ENCODE results near the gene GRK1.

GRK1 gene

GRCh38 chr13:113774177-113775107, 107.4 kb downstream of the GRK1 start:
- in situ Hi-C loops (cut with HindIII; ENCODE audit: low sequenced_read_pairs): no loop called here
- no peak overlapping the region for H3K4me3 ChIP-seq (ENCODE audit: low read depth, low read length)
- no peak for DNase-seq (ENCODE audit: low read depth)
- no peak for TF ChIP-seq CTCF (IDR thresholded peaks at IDR 0.05; ENCODE audit: low read depth, low read length, missing control alignments)

GRCh38 chr13:113775451-113776145, 108.6 kb downstream of the GRK1 start:
- in situ Hi-C loops (cut with HindIII; ENCODE audit: low sequenced_read_pairs): no loop called here
- H3K4me3 ChIP-seq (ENCODE audit: low read depth, low read length): no peak overlapping the region
- no peak for TF ChIP-seq CTCF (IDR thresholded peaks at IDR 0.05; ENCODE audit: low read depth, low read length, missing control alignments)
- DNase-seq (ENCODE audit: low read depth): no peak

GRCh38 chr13:113776231-113777125, 109.5 kb downstream of the GRK1 start:
- no peak overlapping the region for H3K4me3 ChIP-seq (ENCODE audit: low read depth, low read length)
- no peak for TF ChIP-seq CTCF (IDR thresholded peaks at IDR 0.05; ENCODE audit: low read depth, low read length, missing control alignments)
- in situ Hi-C loops (cut with HindIII; ENCODE audit: low sequenced_read_pairs): no loop called here
- no peak for DNase-seq (ENCODE audit: low read depth)

- H3K4me3 ChIP-seq (ENCODE audit: low read depth, low read length): no peak overlapping the region
- DNase-seq (ENCODE audit: low read depth): no peak
- in situ Hi-C loops (cut with HindIII; ENCODE audit: low sequenced_read_pairs): no loop called here
- no peak for TF ChIP-seq CTCF (IDR thresholded peaks at IDR 0.05; ENCODE audit: low read depth, low read length, missing control alignments)
Measured at GRCh38 chr13:113777311-113778260, 110.6 kb downstream of the GRK1 start.

- DNase-seq (ENCODE audit: low read depth): no peak
- in situ Hi-C loops (cut with HindIII; ENCODE audit: low sequenced_read_pairs): no loop called here
- peak; percentile 2 for TF ChIP-seq CTCF (IDR thresholded peaks at IDR 0.05; ENCODE audit: low read depth, low read length, missing control alignments)
- H3K4me3 ChIP-seq (ENCODE audit: low read depth, low read length): no peak overlapping the region
Measured at GRCh38 chr13:113781571-113781970, 114.6 kb downstream of the GRK1 start.

Measured in astrocyte of the cerebellum (primary cell).